GM19452 (cell line): ENCODE data around the gene CAMK1G.

ENCODE experiments used
- ATAC-seq: cut with Tn5 transposase; IDR thresholded peaks from one replicate; pipeline ENCODE4 v1.9.1; 2021; ENCODE audit not compliant: unreplicated experiment

Gene CAMK1G

DNA sequence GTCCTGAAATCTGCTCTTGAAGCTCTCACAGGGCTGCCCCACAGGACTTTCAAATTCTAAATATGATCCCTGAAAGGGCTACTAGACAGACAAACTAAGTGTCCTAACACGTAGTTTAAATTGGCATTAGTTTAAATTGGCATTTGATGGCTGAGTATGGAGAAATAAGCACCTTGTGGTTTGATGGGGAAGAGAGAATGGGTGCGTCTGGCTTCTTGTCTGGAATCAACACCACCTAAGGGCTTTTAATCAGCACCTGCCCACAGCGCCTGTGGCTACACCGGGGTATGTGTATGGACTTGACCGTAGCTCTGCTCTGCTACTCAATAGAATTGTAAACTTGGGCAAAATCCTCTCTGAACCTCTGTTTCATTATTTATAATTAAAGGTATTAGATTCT, 74.4 kb downstream of the CAMK1G start:
- ATAC-seq: no peak

DNA sequence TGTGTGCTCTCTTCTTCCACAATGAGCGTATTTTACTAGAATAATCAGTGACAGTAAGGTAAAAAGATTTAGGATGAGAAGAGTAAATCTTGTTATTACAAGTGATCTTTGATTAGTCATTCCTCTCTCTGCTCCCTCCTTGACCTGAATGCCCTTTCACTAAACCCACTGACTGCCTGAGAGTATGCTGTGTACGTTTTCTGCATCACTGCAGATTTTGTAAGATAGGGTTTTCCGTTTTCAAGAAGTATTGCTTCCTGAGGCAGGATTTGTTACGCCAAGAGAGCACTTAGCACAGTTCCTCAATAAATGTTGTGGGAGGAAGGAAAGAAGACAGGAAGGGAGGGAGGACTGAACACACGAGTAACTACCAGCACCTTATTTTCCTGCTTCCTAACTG, 76.4 kb downstream of the CAMK1G start:
- ATAC-seq: peak; percentile 89

DNA sequence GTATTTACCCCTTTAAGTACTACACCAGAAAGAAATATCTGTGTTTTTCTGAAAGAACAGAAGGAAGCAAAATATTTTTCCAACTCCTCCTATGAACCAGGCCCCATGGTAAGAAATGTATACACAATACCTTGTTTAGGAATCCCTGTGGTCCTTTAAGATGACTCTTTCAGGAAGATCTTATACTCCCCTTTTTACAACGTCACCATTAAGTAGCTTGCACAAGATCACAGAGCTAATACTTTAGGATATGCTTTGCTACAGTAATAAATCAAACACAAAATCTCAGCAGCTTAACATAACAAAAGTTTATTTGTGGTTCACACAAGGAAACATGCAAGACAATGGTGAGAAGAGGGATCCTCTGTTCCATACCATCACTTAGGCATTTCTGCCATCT, 77.6 kb downstream of the CAMK1G start:
- no peak for ATAC-seq

DNA sequence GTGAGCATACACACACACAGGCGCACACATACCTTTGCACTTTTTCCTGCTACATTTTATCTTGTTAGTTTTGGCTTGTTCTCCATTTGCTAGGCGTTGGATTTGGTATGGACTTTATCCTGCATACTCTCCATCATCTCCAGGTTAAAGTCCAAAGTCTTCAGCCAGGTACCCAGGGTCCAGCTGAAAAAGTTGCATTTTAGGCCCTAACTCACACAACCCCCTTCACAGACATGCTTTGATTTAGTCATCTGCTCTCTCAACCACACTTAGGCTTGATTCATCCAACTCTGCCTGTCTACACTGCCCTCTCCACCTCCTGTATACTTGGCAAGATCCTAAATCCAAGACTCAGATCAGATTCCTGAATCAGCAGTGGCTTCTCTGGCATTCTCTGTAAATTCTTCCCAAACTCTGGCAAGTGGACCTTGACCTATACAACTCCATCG, 79.4 kb downstream of the CAMK1G start:
- no peak for ATAC-seq
